Hepatocyte (in vitro differentiated cells): ENCODE results near the gene SRCIN1.

Experiments
- EZH2 ChIP-seq: fragments of 200-600 bp; sonication (generic); IDR thresholded peaks from 2 replicates; pipeline ENCODE4 v1.6.1; 2016; ENCODE audit warnings: antibody characterized with exemption, mild to moderate bottlenecking, borderline replicate concordance
- TF ChIP-seq, protein P1 (sequence below): fragments of 200-600 bp; sonication (generic); IDR thresholded peaks from 2 replicates; pipeline ENCODE4 v1.5.1; 2016; ENCODE audit warnings: antibody characterized with exemption, mild to moderate bottlenecking; ENCODE audit not compliant: poor library complexity

DNA sequence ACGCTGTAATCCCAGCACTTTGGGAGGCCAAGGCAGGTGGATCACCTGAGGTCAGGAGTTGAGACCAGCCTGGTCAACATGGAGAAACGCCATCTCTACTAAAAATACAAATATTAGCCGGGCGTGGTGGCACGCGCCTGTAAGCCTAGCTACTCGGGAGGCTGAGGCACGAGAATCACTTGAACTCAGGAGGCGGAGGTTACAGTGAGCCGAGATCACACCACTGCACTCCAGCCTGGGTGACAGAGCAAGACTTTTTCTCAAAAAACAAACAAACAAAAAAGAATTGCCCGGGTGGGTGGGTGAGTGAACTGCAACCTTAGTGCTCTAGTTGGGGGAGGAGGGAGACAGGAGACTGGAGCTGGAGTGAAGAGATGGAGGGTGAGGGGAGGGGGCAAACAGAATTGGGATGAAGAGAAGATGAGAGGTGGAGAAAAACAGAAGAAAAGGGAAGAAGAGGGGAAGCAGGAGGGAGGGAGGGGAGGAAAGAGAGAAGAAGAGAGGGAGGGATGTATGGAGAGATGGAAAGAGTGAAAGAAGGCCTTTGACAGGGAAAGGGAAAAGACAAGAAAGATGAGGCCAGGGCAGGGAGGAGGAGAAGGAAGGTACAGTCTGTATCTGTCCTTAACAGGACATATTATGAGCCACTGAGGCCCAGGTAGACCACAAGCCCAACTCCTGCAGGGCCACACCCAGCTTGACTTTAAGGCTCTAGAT is 5.5 kb upstream of the SRCIN1 start:
- TF ChIP-seq, protein P1, sequence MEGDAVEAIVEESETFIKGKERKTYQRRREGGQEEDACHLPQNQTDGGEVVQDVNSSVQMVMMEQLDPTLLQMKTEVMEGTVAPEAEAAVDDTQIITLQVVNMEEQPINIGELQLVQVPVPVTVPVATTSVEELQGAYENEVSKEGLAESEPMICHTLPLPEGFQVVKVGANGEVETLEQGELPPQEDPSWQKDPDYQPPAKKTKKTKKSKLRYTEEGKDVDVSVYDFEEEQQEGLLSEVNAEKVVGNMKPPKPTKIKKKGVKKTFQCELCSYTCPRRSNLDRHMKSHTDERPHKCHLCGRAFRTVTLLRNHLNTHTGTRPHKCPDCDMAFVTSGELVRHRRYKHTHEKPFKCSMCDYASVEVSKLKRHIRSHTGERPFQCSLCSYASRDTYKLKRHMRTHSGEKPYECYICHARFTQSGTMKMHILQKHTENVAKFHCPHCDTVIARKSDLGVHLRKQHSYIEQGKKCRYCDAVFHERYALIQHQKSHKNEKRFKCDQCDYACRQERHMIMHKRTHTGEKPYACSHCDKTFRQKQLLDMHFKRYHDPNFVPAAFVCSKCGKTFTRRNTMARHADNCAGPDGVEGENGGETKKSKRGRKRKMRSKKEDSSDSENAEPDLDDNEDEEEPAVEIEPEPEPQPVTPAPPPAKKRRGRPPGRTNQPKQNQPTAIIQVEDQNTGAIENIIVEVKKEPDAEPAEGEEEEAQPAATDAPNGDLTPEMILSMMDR = no peak
- no peak for TF ChIP-seq EZH2
